Caco-2 (cell line): ENCODE results near the gene PTAFR. TPM values are rescaled to one million over a fixed set of nuclear protein-coding genes. Genes with fewer than 3 reads are reported as not detected.

Experiments
- BruUV-seq: library from RNA; stranded (reverse); fragments of 400-500 nt; replicated peaks from 2 replicates; lab custom pipeline; 2021; lab: Mats Ljungman, UMichigan
- CTCF ChIA-PET: fragments of 300-600 bp; sonication (Branson Sonifier 250); formaldehyde crosslinking; loops from one replicate; lab custom pipeline; 2022; ENCODE audit warnings: antibody characterized with exemption; lab: Charles Lee
- POLR2A ChIA-PET: fragments of 300-600 bp; sonication (Branson Sonifier 250); formaldehyde crosslinking; loops from one replicate; lab custom pipeline; 2022; ENCODE audit warnings: antibody characterized with exemption; lab: Charles Lee
- DNase-seq, 2 experiments: peaks; one replicate each; pipeline versions ENCODE4 v3.0.0 to v3.0.0-alpha.2; 2020 to 2022
- H3K27me3 ChIP-seq: replicated peaks from 2 replicates; pipeline ENCODE4 v1.6.0; 2011; ENCODE audit warnings: low read length; ENCODE audit not compliant: control insufficient read depth, insufficient read depth
- H3K36me3 ChIP-seq: 2 replicates; pipeline ENCODE4 v1.5.1; 2011; ENCODE audit warnings: low read length; ENCODE audit not compliant: control insufficient read depth, insufficient read depth
- H3K4me1 ChIP-seq: fragments of 250-450 bp; sonication (Bioruptor Pico); 2 replicates; pipeline ENCODE4 v1.5.1; 2020; ENCODE audit warnings: mild to moderate bottlenecking
- H3K4me3 ChIP-seq: 2 replicates; pipeline ENCODE4 v1.5.1; 2011; ENCODE audit warnings: low read depth, mild to moderate bottlenecking, control low read depth, low read length
- H3K9me3 ChIP-seq: fragments of 250-450 bp; sonication (Bioruptor Pico); 2 replicates; pipeline ENCODE4 v1.5.1; 2020; ENCODE audit warnings: mild to moderate bottlenecking, moderate library complexity
- H3K27ac Mint-ChIP-seq: one replicate; pipeline ENCODE4 v1.8.0; 2022; ENCODE audit warnings: mixed read lengths; ENCODE audit not compliant: unreplicated experiment
- H3K27me3 Mint-ChIP-seq: one replicate; pipeline ENCODE4 v1.8.0; 2022; ENCODE audit warnings: mixed read lengths; ENCODE audit not compliant: insufficient read depth, unreplicated experiment
- H3K36me3 Mint-ChIP-seq: one replicate; pipeline ENCODE4 v1.8.0; 2022; ENCODE audit warnings: mild to moderate bottlenecking, mixed read lengths; ENCODE audit not compliant: insufficient read depth, unreplicated experiment
- H3K4me1 Mint-ChIP-seq: one replicate; pipeline ENCODE4 v1.8.0; 2022; ENCODE audit warnings: low read depth, mixed read lengths; ENCODE audit not compliant: unreplicated experiment
- H3K4me3 Mint-ChIP-seq: one replicate; pipeline ENCODE4 v1.8.0; 2022; ENCODE audit warnings: mild to moderate bottlenecking, moderate library complexity, mixed read lengths; ENCODE audit not compliant: unreplicated experiment
- H3K9me3 Mint-ChIP-seq: one replicate; pipeline ENCODE4 v1.8.0; 2022; ENCODE audit warnings: mixed read lengths; ENCODE audit not compliant: unreplicated experiment
- CTCF ChIP-seq, 2 experiments: fragments of 200-600 bp in 1 of 2; IDR thresholded peaks; 1 replicate in 1 of 2; 2 replicates in 1 of 2; pipeline versions ENCODE4 v1.5.1 to v1.8.0; 2011 to 2022; ENCODE audit warnings: antibody characterized with exemption in 1 of 2, control low read depth in 1 of 2, inconsistent platforms in 1 of 2, low read depth in 1 of 2, low read length in 1 of 2, mild to moderate bottlenecking in 1 of 2, moderate library complexity in 1 of 2; ENCODE audit not compliant: insufficient read depth in 1 of 2, severe bottlenecking in 1 of 2, unreplicated experiment in 1 of 2
- intact Hi-C: fragments of 100-400 bp; cut with micrococcal nuclease; formaldehyde crosslinking; loops from one replicate; pipeline ENCODE4 v1.10.0; 2022; ENCODE audit not compliant: unreplicated experiment
- total RNA-seq: library from RNA; stranded (reverse); gene quantifications from 2 replicates; pipeline ENCODE4 v1.2.3, GENCODE V29; 2022

The PTAFR gene
- total RNA-seq, 1 experiment from 2014 or later, result 0.32 TPM

- Histone ChIP-seq H3K4me1 (no peaks in the 10 kb centered on the region), H3K36me3 (no peaks in the 10 kb centered on the region), H3K9me3 (no peaks in the 10 kb centered on the region), H3K4me3 (no peak overlapping the region), H3K27me3 (no peaks in the 10 kb centered on the region)
- CTCF ChIA-PET, result no interaction called here
- Mint-ChIP-seq H3K9me3 (no peaks in the 10 kb centered on the region), H3K4me3 (no peak overlapping the region), H3K27me3 (no peaks in the 10 kb centered on the region), H3K27ac (no peak overlapping the region), H3K4me1 (peaks cover 11% of the 10 kb centered on the region), H3K36me3 (peaks cover 13% of the 10 kb centered on the region)
- DNase-seq, result no peak
- intact Hi-C loops, result no loop called here
- POLR2A ChIA-PET, result no interaction called here
- BruUV-seq, result no TSS peak
- no peak for TF ChIP-seq CTCF (IDR thresholded peaks at IDR 0.05; ENCODE audit: insufficient read depth in 1 of 2, low read depth in 1 of 2, low read length in 1 of 2, severe bottlenecking in 1 of 2, unreplicated experiment in 1 of 2)
Observed at GRCh38 chr1:28195780-28196179, 19.3 kb upstream of the PTAFR start.

GRCh38 chr1:28194326-28195035 is 18.0 kb upstream of the PTAFR start:
- DNase-seq, result no peak
- ChIA-PET POLR2A (no interaction called here), CTCF (no interaction called here)
- peaks cover 5% of the 10 kb centered on the region for H3K36me3 Mint-ChIP-seq
- Histone ChIP-seq H3K36me3 (no peaks in the 10 kb centered on the region), H3K4me1 (0 out of 2 replicates have a peak, but pooled peaks cover 7% of the 10 kb centered on the region), H3K4me3 (no peak overlapping the region), H3K27me3 (no peaks in the 10 kb centered on the region), H3K9me3 (no peaks in the 10 kb centered on the region)
- H3K27ac Mint-ChIP-seq, result no peak overlapping the region
- no TSS peak for BruUV-seq
- H3K4me3 Mint-ChIP-seq, result no peak overlapping the region
- H3K27me3 Mint-ChIP-seq, result no peaks in the 10 kb centered on the region
- no peaks in the 10 kb centered on the region for H3K9me3 Mint-ChIP-seq
- intact Hi-C loops, result no loop called here
- TF ChIP-seq CTCF (IDR thresholded peaks at IDR 0.05; ENCODE audit: insufficient read depth in 1 of 2, low read depth in 1 of 2, low read length in 1 of 2, severe bottlenecking in 1 of 2, unreplicated experiment in 1 of 2), result no peak
- H3K4me1 Mint-ChIP-seq, result peaks cover 14% of the 10 kb centered on the region

- BruUV-seq, result no TSS peak
- CTCF ChIA-PET, result no interaction called here
- no peak for TF ChIP-seq CTCF (IDR thresholded peaks at IDR 0.05; ENCODE audit: insufficient read depth in 1 of 2, low read depth in 1 of 2, low read length in 1 of 2, severe bottlenecking in 1 of 2, unreplicated experiment in 1 of 2)
- POLR2A ChIA-PET, result no interaction called here
- H3K9me3 Mint-ChIP-seq, result no peaks in the 10 kb centered on the region
- H3K36me3 Mint-ChIP-seq, result no peaks in the 10 kb centered on the region
- Histone ChIP-seq H3K9me3 (no peaks in the 10 kb centered on the region), H3K36me3 (no peaks in the 10 kb centered on the region), H3K4me3 (no peak overlapping the region), H3K4me1 (0 out of 2 replicates have a peak, but pooled peaks cover 7% of the 10 kb centered on the region), H3K27me3 (no peaks in the 10 kb centered on the region)
- DNase-seq, result no peak
- no peaks in the 10 kb centered on the region for H3K27me3 Mint-ChIP-seq
- intact Hi-C loops, result no loop called here
- H3K4me3 Mint-ChIP-seq, result no peak overlapping the region
- H3K4me1 Mint-ChIP-seq, result peaks cover 9% of the 10 kb centered on the region
- no peak overlapping the region for H3K27ac Mint-ChIP-seq
Observed at GRCh38 chr1:28193701-28194161, 17.2 kb upstream of the PTAFR start.
